OCI-LY1 (cell line): Measurements from ENCODE around the gene CHRM2.

Experiments used
- H2AFZ ChIP-seq: fragments of 200-600 bp; sonication (generic), shearing (Covaris generic); 2 replicates; pipeline ENCODE4 v1.6.0; 2014; ENCODE audit warnings: antibody characterized with exemption, mild to moderate bottlenecking, low read length
- H3F3A ChIP-seq: fragments of 200-600 bp; sonication (generic), shearing (Covaris generic); 2 replicates; pipeline ENCODE4 v1.6.0; 2014; ENCODE audit warnings: mild to moderate bottlenecking, antibody characterized with exemption, low read length, moderate library complexity; ENCODE audit not compliant: insufficient read depth
- H3K27ac ChIP-seq: fragments of 200-600 bp; sonication (generic); 2 replicates; pipeline ENCODE4 v1.5.1; 2014; ENCODE audit warnings: low read length, mixed run types, mild to moderate bottlenecking, low read depth; ENCODE audit not compliant: poor library complexity, severe bottlenecking
- H3K27me3 ChIP-seq: fragments of 200-600 bp; sonication (generic); 2 replicates; pipeline ENCODE4 v1.6.0; 2014; ENCODE audit warnings: antibody characterized with exemption, mild to moderate bottlenecking, low read length, moderate library complexity; ENCODE audit not compliant: insufficient read depth
- H3K36me3 ChIP-seq: fragments of 200-600 bp; sonication (generic); 2 replicates; pipeline ENCODE4 v1.6.1; 2014; ENCODE audit warnings: mild to moderate bottlenecking, antibody characterized with exemption, low read length, moderate library complexity, mixed read lengths; ENCODE audit not compliant: insufficient read depth
- H3K4me1 ChIP-seq: fragments of 200-600 bp; sonication (generic); 2 replicates; pipeline ENCODE4 v1.5.1; 2014; ENCODE audit warnings: mild to moderate bottlenecking, low read length, moderate library complexity; ENCODE audit not compliant: insufficient read depth, severe bottlenecking
- H3K4me2 ChIP-seq: fragments of 200-600 bp; sonication (generic), shearing (Covaris generic); 2 replicates; pipeline ENCODE4 v1.6.1; 2014; ENCODE audit warnings: low read length
- H3K4me3 ChIP-seq: fragments of 200-600 bp; sonication (generic); 2 replicates; pipeline ENCODE4 v1.5.1; 2014; ENCODE audit warnings: low read length, low read depth, mild to moderate bottlenecking, mixed read lengths; ENCODE audit not compliant: poor library complexity, severe bottlenecking
- H3K79me2 ChIP-seq: fragments of 200-600 bp; shearing (Covaris generic); 2 replicates; pipeline ENCODE4 v1.6.1; 2016; ENCODE audit warnings: mixed run types, low read length, mixed read lengths; ENCODE audit not compliant: insufficient read depth
- H3K9ac ChIP-seq: fragments of 200-600 bp; sonication (generic), shearing (Covaris generic); 2 replicates; pipeline ENCODE4 v1.6.1; 2014; ENCODE audit warnings: mild to moderate bottlenecking, low read length, mixed read lengths
- H3K9me2 ChIP-seq: fragments of 200-600 bp; sonication (generic), shearing (Covaris generic); 2 replicates; pipeline ENCODE4 v1.6.1; 2014; ENCODE audit warnings: low read depth, mild to moderate bottlenecking, low read length, mixed read lengths
- H3K9me3 ChIP-seq: fragments of 200-600 bp; shearing (Covaris generic); 2 replicates; pipeline ENCODE4 v1.6.1; 2014; ENCODE audit warnings: low read length, mixed read lengths
- H4K20me1 ChIP-seq: fragments of 200-600 bp; sonication (generic), shearing (Covaris generic); 2 replicates; pipeline ENCODE4 v1.6.0; 2016; ENCODE audit warnings: mild to moderate bottlenecking, low read length; ENCODE audit not compliant: insufficient read depth
- CTCF ChIP-seq: fragments of 200-600 bp; sonication (generic), shearing (Covaris generic); IDR thresholded peaks from 2 replicates; pipeline ENCODE4 v1.5.1; 2017; ENCODE audit warnings: mild to moderate bottlenecking, antibody characterized with exemption, low read length, moderate library complexity, mixed read lengths
- EZH2 ChIP-seq: fragments of 200-600 bp; sonication (generic), shearing (Covaris generic); IDR thresholded peaks from 2 replicates; pipeline ENCODE4 v1.8.0; 2017; ENCODE audit warnings: borderline replicate concordance, mixed run types, mild to moderate bottlenecking, antibody characterized with exemption, low read length, moderate library complexity, mixed read lengths

The CHRM2 gene

GRCh38 chr7:136911344-136911743 lies 42.9 kb downstream of the CHRM2 start:
- no peaks in the 10 kb centered on the region for H3K36me3 ChIP-seq
- no peak overlapping the region for H2AFZ ChIP-seq
- no peaks in the 10 kb centered on the region for H3K9me3 ChIP-seq
- no peaks in the 10 kb centered on the region for H3K4me1 ChIP-seq
- H3K4me2 ChIP-seq = no peak overlapping the region
- no peak overlapping the region for H3K4me3 ChIP-seq
- no peak overlapping the region for H3K27ac ChIP-seq
- H3K9ac ChIP-seq = no peak overlapping the region
- no peaks in the 10 kb centered on the region for H4K20me1 ChIP-seq
- no peaks in the 10 kb centered on the region for H3K79me2 ChIP-seq
- H3K27me3 ChIP-seq = no peaks in the 10 kb centered on the region
- H3F3A ChIP-seq = no peaks in the 10 kb centered on the region
- no peaks in the 10 kb centered on the region for H3K9me2 ChIP-seq
- no peak for TF ChIP-seq CTCF
- no peak for TF ChIP-seq EZH2

DNA sequence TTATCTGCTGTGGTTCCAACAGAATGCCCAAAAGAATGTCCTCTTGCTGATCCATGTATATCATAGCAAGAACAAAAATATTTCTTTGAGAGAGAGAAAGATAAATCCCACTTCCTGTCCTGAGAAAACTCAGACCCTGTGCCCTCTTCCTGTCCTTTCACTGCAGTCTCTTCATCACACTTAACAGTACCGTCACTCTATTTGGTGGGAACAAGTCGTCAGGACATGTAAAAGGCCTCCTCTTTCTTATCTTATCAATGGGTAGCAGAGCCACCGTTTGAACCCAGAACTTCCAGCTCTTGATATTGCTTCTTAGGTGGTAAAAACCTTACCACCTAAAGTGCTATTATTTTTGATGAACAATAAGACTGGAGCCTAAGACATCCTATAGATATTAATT lies 43.9 kb downstream of the CHRM2 start:
- Histone ChIP-seq H3K9me3 (no peaks in the 10 kb centered on the region), H3K4me2 (no peak overlapping the region), H3F3A (no peaks in the 10 kb centered on the region), H3K4me3 (no peak overlapping the region), H3K27ac (no peak overlapping the region), H3K9ac (no peak overlapping the region), H3K9me2 (no peaks in the 10 kb centered on the region), H3K27me3 (no peaks in the 10 kb centered on the region), H3K79me2 (no peaks in the 10 kb centered on the region), H3K36me3 (no peaks in the 10 kb centered on the region), H4K20me1 (no peaks in the 10 kb centered on the region), H3K4me1 (no peaks in the 10 kb centered on the region), H2AFZ (no peak overlapping the region)
- TF ChIP-seq EZH2 = no peak
- TF ChIP-seq CTCF = no peak

- H4K20me1 ChIP-seq = no peaks in the 10 kb centered on the region
- no peak overlapping the region for H3K4me3 ChIP-seq
- H3K4me2 ChIP-seq = no peak overlapping the region
- H2AFZ ChIP-seq = no peak overlapping the region
- TF ChIP-seq EZH2 (no peak), CTCF (no peak)
- no peaks in the 10 kb centered on the region for H3K27me3 ChIP-seq
- H3K4me1 ChIP-seq = no peaks in the 10 kb centered on the region
- H3K9me2 ChIP-seq = no peaks in the 10 kb centered on the region
- no peak overlapping the region for H3K9ac ChIP-seq
- H3F3A ChIP-seq = no peaks in the 10 kb centered on the region
- H3K27ac ChIP-seq = no peak overlapping the region
- no peaks in the 10 kb centered on the region for H3K9me3 ChIP-seq
- H3K36me3 ChIP-seq = no peaks in the 10 kb centered on the region
- H3K79me2 ChIP-seq = no peaks in the 10 kb centered on the region
Measured at GRCh38 chr7:136914016-136914415, 45.6 kb downstream of the CHRM2 start.
